AG04450 (cell line): Measurements from ENCODE around the gene PI16. TPM values are rescaled to one million over a fixed set of nuclear protein-coding genes. Genes with fewer than 3 reads are reported as not detected.

Experiments used
- CTCF ChIA-PET: fragments of 300-600, 350-600 bp; formaldehyde crosslinking; extraction: SDS; loops from one replicate; lab custom pipeline; 2022; ENCODE audit warnings: antibody characterized with exemption, inconsistent platforms; lab: Charles Lee
- POLR2A ChIA-PET: fragments of 350-600 bp; formaldehyde crosslinking; extraction: SDS; loops from one replicate; lab custom pipeline; 2021; ENCODE audit warnings: antibody characterized with exemption, inconsistent platforms; lab: Yijun Ruan, JAX
- DNase-seq: peaks from one replicate; pipeline ENCODE4 v3.0.0-alpha.2; 2011; ENCODE audit warnings: low read depth, low spot score
- H3K27ac ChIP-seq: one replicate; pipeline ENCODE4 v1.5.1; 2012; ENCODE audit warnings: low read depth, low read length, control low read depth
- H3K27me3 ChIP-seq: one replicate; pipeline ENCODE4 v1.6.0; 2012; ENCODE audit warnings: low read length; ENCODE audit not compliant: control insufficient read depth, insufficient read depth
- H3K4me3 ChIP-seq: 2 replicates; pipeline ENCODE4 v1.5.1; 2011; ENCODE audit warnings: mild to moderate bottlenecking, low read depth, low read length, control low read depth
- H3K9me3 ChIP-seq: 2 replicates; pipeline ENCODE4 v1.5.1; 2012; ENCODE audit warnings: low read length; ENCODE audit not compliant: control insufficient read depth, insufficient read depth
- polyA plus RNA-seq: library from polyadenylated mRNA; depleted of rRNA; stranded (reverse); fragments of >200 nt; gene quantifications from 2 replicates; pipeline ENCODE4 v1.2.3, GENCODE V29; 2011
- TF ChIP-seq, protein P1 (sequence below): IDR thresholded peaks from 2 replicates; pipeline ENCODE4 v1.5.1; 2011; ENCODE audit warnings: low read depth, low read length, control low read depth, inconsistent platforms

Gene PI16
- polyA plus RNA-seq, 1 experiment: 0.05 TPM

- DNase-seq: no peak
- ChIA-PET POLR2A (no interaction called here), CTCF (interaction anchor here (0.6 kb wide), 3 partner anchors 20 to 688 kb away, joined by 3 to 7 read pairs (median 3); no protein-coding TSS in a partner anchor)
- H3K9me3 ChIP-seq: no peaks in the 10 kb centered on the region
- H3K4me3 ChIP-seq: no peak overlapping the region
- TF ChIP-seq, protein P1, sequence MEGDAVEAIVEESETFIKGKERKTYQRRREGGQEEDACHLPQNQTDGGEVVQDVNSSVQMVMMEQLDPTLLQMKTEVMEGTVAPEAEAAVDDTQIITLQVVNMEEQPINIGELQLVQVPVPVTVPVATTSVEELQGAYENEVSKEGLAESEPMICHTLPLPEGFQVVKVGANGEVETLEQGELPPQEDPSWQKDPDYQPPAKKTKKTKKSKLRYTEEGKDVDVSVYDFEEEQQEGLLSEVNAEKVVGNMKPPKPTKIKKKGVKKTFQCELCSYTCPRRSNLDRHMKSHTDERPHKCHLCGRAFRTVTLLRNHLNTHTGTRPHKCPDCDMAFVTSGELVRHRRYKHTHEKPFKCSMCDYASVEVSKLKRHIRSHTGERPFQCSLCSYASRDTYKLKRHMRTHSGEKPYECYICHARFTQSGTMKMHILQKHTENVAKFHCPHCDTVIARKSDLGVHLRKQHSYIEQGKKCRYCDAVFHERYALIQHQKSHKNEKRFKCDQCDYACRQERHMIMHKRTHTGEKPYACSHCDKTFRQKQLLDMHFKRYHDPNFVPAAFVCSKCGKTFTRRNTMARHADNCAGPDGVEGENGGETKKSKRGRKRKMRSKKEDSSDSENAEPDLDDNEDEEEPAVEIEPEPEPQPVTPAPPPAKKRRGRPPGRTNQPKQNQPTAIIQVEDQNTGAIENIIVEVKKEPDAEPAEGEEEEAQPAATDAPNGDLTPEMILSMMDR: no peak
- no peaks in the 10 kb centered on the region for H3K27me3 ChIP-seq
- H3K27ac ChIP-seq: no peak overlapping the region
Observed at GRCh38 chr6:36933102-36933501, 21.4 kb upstream of the PI16 start.

DNA sequence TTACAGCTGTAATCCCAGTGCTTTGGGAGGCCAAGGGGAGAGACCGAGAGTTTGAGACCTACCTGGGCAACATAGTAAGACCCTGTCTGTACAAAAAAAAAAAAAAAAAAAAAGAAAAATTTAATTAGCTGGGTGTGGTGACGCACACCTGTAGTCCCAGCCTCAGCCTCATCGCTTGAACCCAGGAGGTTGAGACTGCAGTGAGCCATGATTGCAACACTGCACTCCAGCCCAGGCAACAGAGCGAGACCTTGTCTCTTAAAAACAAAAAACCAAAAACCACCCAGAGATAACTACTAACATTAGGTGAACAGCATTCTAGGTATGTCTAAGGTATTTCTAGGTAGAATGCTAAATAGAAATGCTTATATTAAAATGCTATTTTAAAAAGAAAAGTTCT is 21.0 kb upstream of the PI16 start:
- Histone ChIP-seq H3K27ac (no peak overlapping the region), H3K4me3 (no peak overlapping the region), H3K9me3 (no peaks in the 10 kb centered on the region), H3K27me3 (no peaks in the 10 kb centered on the region)
- no peak for DNase-seq
- TF ChIP-seq, protein P1: no peak
- ChIA-PET POLR2A (interaction anchor here (0.9 kb wide), 1 partner anchor 59 kb away, joined by 3 read pairs; the partner anchor contains the start of gene PPIL1), CTCF (interaction anchor here (0.6 to 0.9 kb wide), 2 partner anchors 20 to 48 kb away, joined by 3 read pairs; no protein-coding TSS in a partner anchor)

DNA sequence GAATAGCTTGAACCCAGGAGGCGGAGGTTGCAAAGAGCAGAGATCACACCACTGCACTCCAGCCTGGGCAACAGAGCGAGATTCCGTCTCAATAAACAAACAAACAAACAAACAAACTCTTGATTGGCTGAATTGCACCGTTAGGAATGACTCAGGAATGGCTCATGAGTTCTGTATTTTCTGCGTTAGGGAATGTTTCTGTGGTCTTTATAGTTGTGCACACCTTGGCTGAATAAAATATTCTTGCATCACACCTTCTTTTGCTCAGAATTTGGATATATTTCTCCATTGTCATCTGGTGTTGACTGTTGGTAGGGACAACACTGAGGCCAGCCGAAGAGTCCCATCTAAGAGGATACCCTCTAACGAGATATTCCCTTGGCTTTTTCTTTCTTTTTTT is 19.6 kb upstream of the PI16 start:
- Histone ChIP-seq H3K27me3 (no peaks in the 10 kb centered on the region), H3K4me3 (no peak overlapping the region), H3K9me3 (no peaks in the 10 kb centered on the region), H3K27ac (no peak overlapping the region)
- DNase-seq: no peak
- ChIA-PET CTCF (interaction anchor here (0.8 kb wide), 1 partner anchor 18 kb away, joined by 3 read pairs; no protein-coding TSS in a partner anchor), POLR2A (no interaction called here)
- TF ChIP-seq, protein P1: no peak

GRCh38 chr6:36936824-36937223 is 17.7 kb upstream of the PI16 start:
- Histone ChIP-seq H3K27me3 (no peaks in the 10 kb centered on the region), H3K27ac (no peak overlapping the region), H3K9me3 (no peaks in the 10 kb centered on the region; the same call in 1 of the 2 replicates), H3K4me3 (no peak overlapping the region)
- TF ChIP-seq, protein P1: no peak
- CTCF ChIA-PET: interaction anchor here (0.8 kb wide), 1 partner anchor 52 kb away, joined by 3 read pairs; no protein-coding TSS in a partner anchor
- DNase-seq: no peak
- POLR2A ChIA-PET: no interaction called here

DNA sequence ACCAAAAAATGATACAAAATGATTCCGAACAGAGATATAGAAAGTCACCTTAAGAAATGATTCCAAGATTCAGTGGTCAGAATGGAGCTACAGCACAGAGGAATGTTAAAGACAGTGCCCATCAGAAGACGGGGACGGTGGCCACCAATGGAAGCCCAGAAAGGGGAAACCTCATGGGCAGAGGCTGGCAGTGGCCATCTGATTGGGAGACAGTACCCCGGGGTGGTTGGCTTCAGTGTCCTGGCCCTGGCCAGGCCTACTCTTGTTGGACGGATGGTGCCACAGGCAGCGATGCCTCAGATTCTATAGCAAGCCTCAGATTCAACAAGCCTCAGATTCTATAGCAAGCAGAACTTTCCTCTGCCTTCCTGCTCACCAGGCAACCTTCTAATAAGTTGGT is 16.6 kb upstream of the PI16 start:
- DNase-seq: no peak
- ChIA-PET CTCF (interaction anchor here (0.8 kb wide), 1 partner anchor 53 kb away, joined by 3 read pairs; no protein-coding TSS in a partner anchor), POLR2A (no interaction called here)
- Histone ChIP-seq H3K27me3 (no peaks in the 10 kb centered on the region), H3K27ac (no peak overlapping the region), H3K4me3 (no peak overlapping the region), H3K9me3 (no peaks in the 10 kb centered on the region; the same call in 1 of the 2 replicates)
- TF ChIP-seq, protein P1: no peak
